Stimulated activated CD4-positive, alpha-beta T cell treated with anti-CD3 and anti-CD28 coated beads, Interleukin-4, amount 100 ng/mL, for 1 hour (primary cell): Measurements from ENCODE around the gene RPH3AL.
"Not testable (repeated sequence)": the region's sequence is repeated elsewhere in the genome, so short reads cannot be mapped to it uniquely, and the experiment has no call there.

Source experiments
- DNase-seq: peaks from one replicate; pipeline ENCODE4 v3.0.0-alpha.2; 2020

Gene RPH3AL

GRCh38 chr17:168614-169013 lies 184.0 kb downstream of the RPH3AL start:
- DNase-seq, result not testable (repeated sequence)

- no peak for DNase-seq
Observed at GRCh38 chr17:165939-166338, 186.7 kb downstream of the RPH3AL start.

DNA sequence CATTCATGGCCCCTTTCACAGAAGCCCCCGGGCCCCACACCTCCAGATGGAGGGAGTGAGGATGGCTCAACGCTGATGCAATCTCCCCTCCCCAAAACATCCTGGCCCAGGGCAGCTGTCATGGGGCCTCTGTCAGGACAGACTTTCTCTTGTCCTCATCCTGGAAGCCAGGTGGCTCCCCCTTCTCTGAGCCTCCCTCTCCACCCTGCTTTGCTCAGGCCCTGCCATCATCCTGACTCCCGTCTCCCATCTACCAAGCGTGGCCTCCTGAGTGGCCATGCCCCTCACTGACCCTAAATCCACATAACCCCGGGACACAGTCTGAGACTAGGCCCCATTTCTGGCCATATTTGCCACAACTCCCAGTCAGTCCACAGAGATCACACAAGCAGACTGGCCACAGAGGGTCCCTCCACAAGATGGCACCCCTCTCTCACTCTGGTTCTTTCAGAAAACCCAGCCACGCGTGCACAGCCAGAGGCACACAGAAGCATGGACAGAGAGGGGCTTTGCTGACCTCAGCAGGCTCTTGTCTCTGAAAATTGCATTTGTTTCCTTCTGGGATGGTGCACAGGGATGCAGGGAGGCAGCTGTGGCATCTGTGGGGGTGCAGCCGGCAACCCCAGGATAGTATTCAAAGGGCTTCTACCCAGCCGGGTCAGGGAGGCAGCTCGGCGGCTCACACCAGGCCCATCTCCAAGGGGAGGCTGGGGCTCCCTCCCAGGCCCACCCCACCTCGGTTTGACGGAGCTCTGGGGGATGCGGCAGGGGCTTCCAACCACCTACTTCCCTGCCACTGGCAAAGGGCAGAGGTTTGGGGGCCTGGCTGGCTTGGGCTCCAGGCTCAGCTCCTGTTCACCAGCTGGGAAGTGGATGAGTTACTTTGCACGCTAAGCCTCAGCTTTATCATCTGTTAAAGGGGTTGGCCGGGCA lies 188.0 kb downstream of the RPH3AL start:
- no peak for DNase-seq

- DNase-seq, result no peak
Observed at GRCh38 chr17:163514-164098, 189.0 kb downstream of the RPH3AL start.

- DNase-seq, result no peak
Observed at GRCh38 chr17:162689-163088, 189.9 kb downstream of the RPH3AL start.
